Naive thymus-derived CD4-positive, alpha-beta T cell (primary cell): Measurements from ENCODE around the gene BMPR1B. TPM values are rescaled to one million over a fixed set of nuclear protein-coding genes. Genes with fewer than 3 reads are reported as not detected.

ENCODE experiments used
- ATAC-seq: fragments of 150-1000 bp; cut with Tn5 transposase; 2 replicates; pipeline ENCODE4 v1.10.0; 2021; ENCODE audit warnings: mild to moderate bottlenecking, moderate library complexity
- CTCF ChIA-PET: fragments of 350-600 bp; sonication (Branson Sonifier 250); formaldehyde crosslinking; loops from one replicate; lab custom pipeline; 2021; ENCODE audit warnings: antibody characterized with exemption; lab: Charles Lee
- POLR2A ChIA-PET: fragments of 350-600 bp; sonication (Branson Sonifier 250); formaldehyde crosslinking; loops from one replicate; lab custom pipeline; 2021; ENCODE audit warnings: antibody characterized with exemption, inconsistent platforms; lab: Charles Lee
- DNase-seq, 9 donors: peaks; one replicate each; pipeline versions ENCODE4 v3.0.0 to v3.0.0-alpha.2; 2020 to 2022; ENCODE audit warnings: mixed read lengths in 1 of 9
- H3K27ac ChIP-seq: one replicate; pipeline ENCODE4 v1.7.0; 2013; ENCODE audit warnings: mild to moderate bottlenecking, low read depth, low read length, moderate library complexity
- H3K27me3 ChIP-seq, 2 donors: one replicate each; pipeline ENCODE4 v1.7.0; 2013; ENCODE audit warnings: low read length in 2 of 2, mild to moderate bottlenecking in 2 of 2, moderate library complexity in 2 of 2; ENCODE audit not compliant: control insufficient read depth in 2 of 2, insufficient read depth in 2 of 2
- H3K36me3 ChIP-seq, 3 experiments: 1 replicate in 2 of 3; 2 replicates in 1 of 3; pipeline ENCODE4 v1.7.0; 2013; ENCODE audit warnings: low read length in 3 of 3, mild to moderate bottlenecking in 3 of 3, moderate library complexity in 1 of 3; ENCODE audit not compliant: insufficient read depth in 3 of 3, control insufficient read depth in 2 of 3
- H3K4me1 ChIP-seq, 2 donors: one replicate each; pipeline ENCODE4 v1.7.0; 2013; ENCODE audit warnings: low read length in 2 of 2, mild to moderate bottlenecking in 2 of 2, moderate library complexity in 1 of 2; ENCODE audit not compliant: control insufficient read depth in 2 of 2, insufficient read depth in 2 of 2
- H3K4me3 ChIP-seq: 2 replicates; pipeline ENCODE4 v1.7.0; 2013; ENCODE audit warnings: mild to moderate bottlenecking, low read length
- H3K9me3 ChIP-seq, 3 experiments: 1 replicate in 2 of 3; 2 replicates in 1 of 3; pipeline ENCODE4 v1.7.0; 2013; ENCODE audit warnings: low read length in 3 of 3; ENCODE audit not compliant: control insufficient read depth in 2 of 3
- H3K27ac Mint-ChIP-seq, 9 donors: one replicate each; pipeline ENCODE4 v1.8.0; 2020 to 2022; ENCODE audit warnings: mixed read lengths in 9 of 9, mild to moderate bottlenecking in 8 of 9, moderate library complexity in 5 of 9, inconsistent platforms in 2 of 9
- H3K27me3 Mint-ChIP-seq, 5 donors: one replicate each; pipeline ENCODE4 v1.8.0; 2021 to 2022; ENCODE audit warnings: mixed read lengths in 5 of 5, mild to moderate bottlenecking in 1 of 5
- H3K36me3 Mint-ChIP-seq, 5 donors: one replicate each; pipeline ENCODE4 v1.8.0; 2020 to 2022; ENCODE audit warnings: mixed read lengths in 5 of 5, mild to moderate bottlenecking in 3 of 5, inconsistent platforms in 1 of 5
- H3K4me1 Mint-ChIP-seq, 7 donors: one replicate each; pipeline ENCODE4 v1.8.0; 2020 to 2022; ENCODE audit warnings: mixed read lengths in 7 of 7, mild to moderate bottlenecking in 3 of 7, inconsistent platforms in 1 of 7
- H3K4me3 Mint-ChIP-seq, 10 donors: one replicate each; pipeline ENCODE4 v1.8.0; 2020 to 2022; ENCODE audit warnings: mild to moderate bottlenecking in 10 of 10, mixed read lengths in 10 of 10, moderate library complexity in 6 of 10, inconsistent platforms in 2 of 10
- H3K9me3 Mint-ChIP-seq, 11 donors: one replicate each; pipeline ENCODE4 v1.8.0; 2020 to 2022; ENCODE audit warnings: mixed read lengths in 11 of 11, mild to moderate bottlenecking in 4 of 11, inconsistent platforms in 1 of 11, moderate library complexity in 1 of 11
- intact Hi-C, 2 donors: fragments of 100-400 bp; cut with micrococcal nuclease; formaldehyde crosslinking; loops; one replicate each; pipeline ENCODE4 v1.15.1; 2023
- polyA plus RNA-seq, 2 donors: library from polyadenylated mRNA; unstranded; fragments of 300-500 nt; fragmentation: Illumina TruSeq; gene quantifications; one replicate each; pipeline ENCODE4 v1.2.3, GENCODE V29; 2021
- total RNA-seq, 6 experiments: library from RNA in 5 of 6; stranded (reverse) in 5 of 6; gene quantifications; 1 replicate in 5 of 6; 2 replicates in 1 of 6; pipeline ENCODE4 v1.2.3 and lab custom pipeline; 2021 to 2026

The BMPR1B gene
- total and polyA plus RNA-seq, 7 experiments from 2014 or later: 0.07 to 0.14 (median 0.11) TPM; not detected in 3

- no peaks in the 10 kb centered on the region for H3K36me3 ChIP-seq
- intact Hi-C loops: no loop called here
- no peaks in the 10 kb centered on the region for H3K36me3 Mint-ChIP-seq
- H3K9me3 Mint-ChIP-seq: peaks cover 0 to 13% (median 0%) of the 10 kb centered on the region in 11 donors
- H3K27me3 Mint-ChIP-seq: no peaks in the 10 kb centered on the region
- H3K4me1 ChIP-seq: no peaks in the 10 kb centered on the region
- no peak overlapping the region for H3K27ac Mint-ChIP-seq
- no peak for DNase-seq
- H3K27ac ChIP-seq: no peak overlapping the region
- CTCF ChIA-PET: interaction anchor here (0.5 kb wide), 1 partner anchor 558 kb away, joined by 3 read pairs; no protein-coding TSS in a partner anchor
- H3K9me3 ChIP-seq: no peaks in the 10 kb centered on the region
- no peaks in the 10 kb centered on the region for H3K27me3 ChIP-seq
- no peak overlapping the region for H3K4me3 ChIP-seq
- no peak overlapping the region for H3K4me3 Mint-ChIP-seq
- no peak for ATAC-seq
- POLR2A ChIA-PET: no interaction called here
- H3K4me1 Mint-ChIP-seq: peaks cover 0 to 2% (median 0%) of the 10 kb centered on the region in 7 donors
Observed at GRCh38 chr4:94965852-94966251, 208.1 kb downstream of the BMPR1B start.

GRCh38 chr4:94968493-94968892 lies 210.7 kb downstream of the BMPR1B start:
- no peaks in the 10 kb centered on the region for H3K27me3 ChIP-seq
- no peak overlapping the region for H3K4me3 ChIP-seq
- H3K9me3 ChIP-seq: no peaks in the 10 kb centered on the region
- H3K36me3 ChIP-seq: no peaks in the 10 kb centered on the region
- Mint-ChIP-seq H3K9me3 (peaks cover 0 to 9% (median 0%) of the 10 kb centered on the region in 11 donors), H3K4me1 (no peaks in the 10 kb centered on the region), H3K36me3 (no peaks in the 10 kb centered on the region), H3K27me3 (peaks cover 0 to 5% (median 0%) of the 10 kb centered on the region in 5 donors), H3K4me3 (no peak overlapping the region), H3K27ac (no peak overlapping the region)
- POLR2A ChIA-PET: no interaction called here
- no peak overlapping the region for H3K27ac ChIP-seq
- no peaks in the 10 kb centered on the region for H3K4me1 ChIP-seq
- CTCF ChIA-PET: no interaction called here
- ATAC-seq (no peak), DNase-seq (no peak)
- intact Hi-C loops: no loop called here

DNA sequence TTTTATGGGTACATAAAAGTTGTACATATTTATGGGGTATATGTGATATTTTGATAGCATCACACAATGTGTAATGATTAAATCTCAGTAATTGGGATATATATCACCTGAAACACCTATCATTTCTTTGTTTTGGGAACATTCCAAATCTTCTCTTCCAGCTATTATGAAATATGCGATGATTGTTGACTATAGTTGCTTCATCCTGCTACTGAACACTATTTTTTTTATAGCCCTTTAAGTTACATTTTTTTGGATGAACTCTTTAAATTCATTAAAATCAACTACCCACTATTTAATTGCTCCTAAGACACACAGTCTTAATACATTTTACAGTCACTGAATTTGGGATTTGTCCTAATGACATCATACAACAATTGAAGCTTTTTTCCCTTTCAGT lies 212.9 kb downstream of the BMPR1B start:
- intact Hi-C loops: no loop called here
- no peak for DNase-seq
- H3K27ac Mint-ChIP-seq: no peak overlapping the region
- peaks cover 0 to 5% (median 0%) of the 10 kb centered on the region in 5 donors for H3K27me3 Mint-ChIP-seq
- no peaks in the 10 kb centered on the region for H3K27me3 ChIP-seq
- peaks cover 0 to 2% (median 0%) of the 10 kb centered on the region in 11 donors for H3K9me3 Mint-ChIP-seq
- no peak overlapping the region for H3K4me3 Mint-ChIP-seq
- H3K36me3 ChIP-seq: no peaks in the 10 kb centered on the region
- no peaks in the 10 kb centered on the region for H3K4me1 ChIP-seq
- no peaks in the 10 kb centered on the region for H3K4me1 Mint-ChIP-seq
- H3K36me3 Mint-ChIP-seq: no peaks in the 10 kb centered on the region
- no peak for ATAC-seq
- ChIA-PET CTCF (no interaction called here), POLR2A (no interaction called here)
- no peak overlapping the region for H3K4me3 ChIP-seq
- no peaks in the 10 kb centered on the region for H3K9me3 ChIP-seq
- no peak overlapping the region for H3K27ac ChIP-seq

DNA sequence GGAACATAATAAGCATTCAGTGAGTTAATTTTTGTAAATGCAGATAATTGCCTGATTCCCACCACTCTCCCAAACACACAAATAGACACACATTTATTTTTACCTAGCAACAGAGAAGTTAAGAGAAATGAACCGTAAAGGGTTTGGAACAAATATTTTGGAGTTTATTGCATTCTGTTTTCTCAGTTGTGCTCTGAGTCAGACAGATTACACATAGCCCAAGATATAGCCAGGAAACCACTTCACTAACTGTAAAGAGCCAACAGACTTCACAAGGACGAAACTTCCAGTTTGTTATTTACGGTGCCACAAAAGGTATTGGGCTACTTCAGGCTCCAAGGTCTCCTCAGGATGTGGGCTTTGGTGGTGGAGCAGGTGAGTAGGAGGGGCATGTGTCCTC lies 217.0 kb downstream of the BMPR1B start:
- H3K36me3 Mint-ChIP-seq: no peaks in the 10 kb centered on the region

DNA sequence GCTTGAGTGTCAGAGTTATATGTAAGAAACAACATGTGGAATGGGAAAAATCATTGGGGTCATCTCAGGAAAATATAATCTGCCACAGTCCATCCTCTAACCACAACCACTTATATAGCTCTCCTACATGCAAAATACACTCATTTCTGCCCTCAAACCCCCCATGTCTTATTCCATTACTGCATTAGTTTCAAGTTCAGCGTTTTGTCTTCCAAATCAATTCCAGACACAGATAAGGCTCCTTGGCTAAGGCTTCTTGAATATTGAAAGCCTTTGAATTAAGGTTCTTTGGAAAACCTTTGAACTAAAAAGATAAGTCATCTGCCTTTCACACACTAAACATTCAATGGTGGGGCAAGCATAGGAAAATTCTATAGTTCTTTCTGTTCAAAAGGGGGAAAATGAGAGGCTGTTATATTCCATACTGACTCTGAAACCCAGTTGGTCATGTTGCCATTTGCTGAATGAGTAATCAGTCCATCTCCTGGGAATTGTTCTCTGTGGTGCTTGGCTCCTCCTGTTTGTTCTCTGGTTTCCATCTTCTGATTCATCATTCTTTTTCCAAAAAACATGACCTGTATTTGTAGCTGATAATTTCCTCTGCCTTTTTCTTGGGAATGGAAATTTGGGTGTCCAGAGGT lies 218.7 kb downstream of the BMPR1B start:
- H3K4me3 ChIP-seq: no peak overlapping the region
- DNase-seq (no peak), ATAC-seq (no peak)
- H3K4me1 ChIP-seq: no peaks in the 10 kb centered on the region
- CTCF ChIA-PET: no interaction called here
- Mint-ChIP-seq H3K9me3 (peaks cover 0 to 2% (median 0%) of the 10 kb centered on the region in 11 donors), H3K27ac (peak overlapping the region in 1 of 9 donors; percentile 5), H3K27me3 (peaks cover 0 to 12% (median 0%) of the 10 kb centered on the region in 5 donors), H3K4me3 (no peak overlapping the region), H3K36me3 (no peaks in the 10 kb centered on the region), H3K4me1 (no peaks in the 10 kb centered on the region)
- no peaks in the 10 kb centered on the region for H3K36me3 ChIP-seq
- intact Hi-C loops: no loop called here
- POLR2A ChIA-PET: no interaction called here
- no peaks in the 10 kb centered on the region for H3K27me3 ChIP-seq
- no peaks in the 10 kb centered on the region for H3K9me3 ChIP-seq
- H3K27ac ChIP-seq: no peak overlapping the region

More for the DNA sequence above, 217.0 kb downstream of the BMPR1B start:
- Mint-ChIP-seq H3K9me3 (peaks cover 0 to 2% (median 0%) of the 10 kb centered on the region in 11 donors), H3K4me1 (no peaks in the 10 kb centered on the region), H3K27ac (no peak overlapping the region), H3K27me3 (peaks cover 0 to 12% (median 0%) of the 10 kb centered on the region in 5 donors), H3K4me3 (no peak overlapping the region)
- H3K27ac ChIP-seq: no peak overlapping the region
- POLR2A ChIA-PET: no interaction called here
- no peaks in the 10 kb centered on the region for H3K36me3 ChIP-seq
- no peak for ATAC-seq
- CTCF ChIA-PET: no interaction called here
- H3K9me3 ChIP-seq: no peaks in the 10 kb centered on the region
- no peaks in the 10 kb centered on the region for H3K27me3 ChIP-seq
- intact Hi-C loops: no loop called here
- no peaks in the 10 kb centered on the region for H3K4me1 ChIP-seq
- DNase-seq: no peak
- no peak overlapping the region for H3K4me3 ChIP-seq

- H3K9me3 Mint-ChIP-seq: no peaks in the 10 kb centered on the region
- no peak for DNase-seq
Observed at GRCh38 chr4:94978904-94979303, 221.1 kb downstream of the BMPR1B start.

DNA sequence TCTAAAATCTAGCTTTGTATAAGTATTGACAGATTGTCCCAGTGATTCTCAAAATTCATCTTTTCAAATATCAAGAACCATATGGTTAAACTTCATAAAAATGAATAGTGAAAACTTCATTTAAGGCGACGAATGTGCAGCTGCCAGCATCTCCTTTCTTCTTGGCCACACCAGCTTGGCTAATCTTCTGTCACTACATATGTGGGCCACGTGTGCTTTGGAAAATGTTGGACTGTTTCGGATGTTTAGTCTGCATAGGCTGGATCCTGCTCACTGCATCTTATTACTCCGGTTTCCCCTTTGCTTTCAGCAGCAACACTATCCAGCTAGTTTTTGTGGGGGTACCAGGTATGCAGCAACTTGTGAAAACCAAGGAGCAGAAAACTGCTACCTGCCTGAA lies 221.9 kb downstream of the BMPR1B start:
- Mint-ChIP-seq H3K4me1 (no peaks in the 10 kb centered on the region), H3K27me3 (peaks cover 0 to 7% (median 0%) of the 10 kb centered on the region in 5 donors), H3K27ac (no peak overlapping the region), H3K4me3 (no peak overlapping the region), H3K36me3 (no peaks in the 10 kb centered on the region), H3K9me3 (no peaks in the 10 kb centered on the region)
- Histone ChIP-seq H3K36me3 (no peaks in the 10 kb centered on the region), H3K27ac (no peak overlapping the region), H3K27me3 (no peaks in the 10 kb centered on the region), H3K4me1 (no peaks in the 10 kb centered on the region), H3K4me3 (no peak overlapping the region), H3K9me3 (no peaks in the 10 kb centered on the region)
- intact Hi-C loops: no loop called here
- ChIA-PET POLR2A (interaction anchor here (0.6 kb wide), 1 partner anchor 336 kb away, joined by 4 read pairs; no protein-coding TSS in a partner anchor), CTCF (no interaction called here)
- DNase-seq (no peak), ATAC-seq (no peak)

More at GRCh38 chr4:94978904-94979303, 221.1 kb downstream of the BMPR1B start:
- intact Hi-C loops: no loop called here
- Mint-ChIP-seq H3K4me3 (no peak overlapping the region), H3K27ac (no peak overlapping the region), H3K27me3 (peaks cover 0 to 7% (median 0%) of the 10 kb centered on the region in 5 donors), H3K4me1 (no peaks in the 10 kb centered on the region), H3K36me3 (no peaks in the 10 kb centered on the region)
- Histone ChIP-seq H3K27me3 (no peaks in the 10 kb centered on the region), H3K4me1 (no peaks in the 10 kb centered on the region), H3K36me3 (no peaks in the 10 kb centered on the region), H3K4me3 (no peak overlapping the region), H3K27ac (no peak overlapping the region), H3K9me3 (no peaks in the 10 kb centered on the region)
- no peak for ATAC-seq
- POLR2A ChIA-PET: no interaction called here
- CTCF ChIA-PET: no interaction called here
